ENCODE results near the gene SEC16A. TPM values are rescaled to one million over a fixed set of nuclear protein-coding genes. Genes with fewer than 3 reads are reported as not detected.

Gene SEC16A
- total and polyA plus RNA-seq, 4 donors = 21.7 to 96.1 (median 66.0) TPM

- 94% methylated on average over 17 of the region's 17 CpGs for WGBS
- TF ChIP-seq NR2F2 (IDR thresholded peaks at IDR 0.05) (no peak), RXRA (IDR thresholded peaks at IDR 0.05) (no peak), JUND (IDR thresholded peaks at IDR 0.05) (no peak), TAF1 (conservative IDR thresholded peaks at IDR 0.05) (no peak), REST (IDR thresholded peaks at IDR 0.05) (no peak), EGR1 (IDR thresholded peaks at IDR 0.05; ENCODE audit: low read depth in 2 of 2) (no peak), HNF4A (conservative IDR thresholded peaks at IDR 0.05) (no peak), GABPA (IDR thresholded peaks at IDR 0.05 in 1 of 2, conservative IDR thresholded peaks at IDR 0.05 in 1 of 2) (no peak), YY1 (IDR thresholded peaks at IDR 0.05) (no peak), FOXA1 (IDR thresholded peaks at IDR 0.05) (no peak), RAD21 (IDR thresholded peaks at IDR 0.05) (no peak), ZBTB33 (IDR thresholded peaks at IDR 0.05) (no peak), FOXA2 (IDR thresholded peaks at IDR 0.05) (no peak), HNF4G (IDR thresholded peaks at IDR 0.05) (no peak), CTCF (IDR thresholded peaks at IDR 0.05; ENCODE audit: low read depth, low read length, missing input control) (no peak), ATF3 (IDR thresholded peaks at IDR 0.05) (no peak), SP1 (IDR thresholded peaks at IDR 0.05) (no peak)
- Histone ChIP-seq H3K9me3 (ENCODE audit: control insufficient read depth in 4 of 4, low read length in 3 of 4) (no peaks in the 10 kb centered on the region), H3K4me3 (ENCODE audit: low read depth in 1 of 3, low read length in 3 of 3) (no peak overlapping the region), H3K36me3 (ENCODE audit: control insufficient read depth in 4 of 4, insufficient read depth in 3 of 4, low read depth in 1 of 4, low read length in 3 of 4) (peaks cover 0 to 19% (median 9%) of the 10 kb centered on the region in 4 donors), H3K4me1 (ENCODE audit: control insufficient read depth in 4 of 4, insufficient read depth in 4 of 4, low read length in 3 of 4) (peaks cover 11 to 25% (median 19%) of the 10 kb centered on the region in 4 donors), H3K27me3 (ENCODE audit: control insufficient read depth in 4 of 4, insufficient read depth in 4 of 4, low read length in 3 of 4) (no peaks in the 10 kb centered on the region), H3K27ac (ENCODE audit: low read depth in 1 of 2, low read length in 2 of 2) (no peak overlapping the region), H3K9ac (ENCODE audit: low read depth in 1 of 2, low read length in 2 of 2) (no peak overlapping the region)
- no peak for DNase-seq (ENCODE audit: low spot score)
These were observed 48.2 kb downstream of the SEC16A start for GRCh38 chr9:136434580-136435169.

All from liver (tissue), 9 donors.